Fibroblast of lung (primary cell): Measurements from ENCODE around the gene TSPYL4. TPM values are rescaled to one million over a fixed set of nuclear protein-coding genes. Genes with fewer than 3 reads are reported as not detected.
A peak's percentile ranks its signal among the peaks of the same experiment; 100 is the strongest.

ENCODE experiments used
- DNase-seq, 2 donors: peaks; one replicate each; pipeline versions ENCODE4 v3.0.0 to v3.0.0-alpha.2; 2010; ENCODE audit warnings: low read depth in 2 of 2
- H2AFZ ChIP-seq: 2 replicates; pipeline ENCODE4 v1.5.1; 2012; ENCODE audit warnings: low read length, control low read depth, inconsistent platforms
- H3K27ac ChIP-seq: 2 replicates; pipeline ENCODE4 v1.5.1; 2011; ENCODE audit warnings: low read length, control low read depth; ENCODE audit not compliant: insufficient read depth
- H3K27me3 ChIP-seq: 2 replicates; pipeline ENCODE4 v1.5.1; 2011; ENCODE audit warnings: mild to moderate bottlenecking, low read length; ENCODE audit not compliant: control insufficient read depth, insufficient read depth
- H3K36me3 ChIP-seq: 2 replicates; pipeline ENCODE4 v1.5.1; 2011; ENCODE audit warnings: low read length; ENCODE audit not compliant: control insufficient read depth, insufficient read depth
- H3K4me1 ChIP-seq: 2 replicates; pipeline ENCODE4 v1.5.1; 2011; ENCODE audit warnings: low read length; ENCODE audit not compliant: control insufficient read depth, insufficient read depth; ENCODE audit errors: extremely low read depth
- H3K4me2 ChIP-seq: 2 replicates; pipeline ENCODE4 v1.5.1; 2011; ENCODE audit warnings: low read length, control low read depth; ENCODE audit not compliant: insufficient read depth; ENCODE audit errors: extremely low read depth
- H3K4me3 ChIP-seq, 4 experiments: fragments of 200-600 bp in 1 of 4; sonication (generic) in 1 of 4; replicated peaks in 1 of 4; 2 replicates each; pipeline ENCODE4 v1.5.1; 2011 to 2016; ENCODE audit warnings: low read length in 4 of 4, low read depth in 3 of 4, mild to moderate bottlenecking in 3 of 4, control low read depth in 2 of 4, inconsistent platforms in 1 of 4, mixed read lengths in 1 of 4; ENCODE audit not compliant: insufficient read depth in 1 of 4; ENCODE audit errors: control extremely low read depth in 1 of 4
- H3K79me2 ChIP-seq: 2 replicates; pipeline ENCODE4 v1.5.1; 2012; ENCODE audit warnings: mild to moderate bottlenecking, low read length, inconsistent platforms; ENCODE audit not compliant: control insufficient read depth, insufficient read depth
- H3K9ac ChIP-seq: 2 replicates; pipeline ENCODE4 v1.5.1; 2011; ENCODE audit warnings: mild to moderate bottlenecking, low read length, control low read depth; ENCODE audit not compliant: insufficient read depth
- H3K9me3 ChIP-seq: 2 replicates; pipeline ENCODE4 v1.5.1; 2012; ENCODE audit warnings: low read depth, low read length; ENCODE audit not compliant: control insufficient read depth, insufficient read depth
- H4K20me1 ChIP-seq: 2 replicates; pipeline ENCODE4 v1.5.1; 2011; ENCODE audit warnings: low read length; ENCODE audit not compliant: control insufficient read depth, insufficient read depth; ENCODE audit errors: extremely low read depth
- EZH2 ChIP-seq: IDR thresholded peaks from 2 replicates; pipeline ENCODE4 v1.5.1; 2012; ENCODE audit warnings: low read length, control low read depth, mild to moderate bottlenecking; ENCODE audit errors: missing control alignments
- polyA plus RNA-seq, 2 donors: library from polyadenylated mRNA; depleted of rRNA in 1 of 2; stranded (reverse) in 1 of 2; unstranded in 1 of 2; fragments of >200 nt; gene quantifications; 2 replicates each; pipeline ENCODE4 v1.2.1, GENCODE V29; 2011 to 2012; ENCODE audit warnings: missing spikeins in 1 of 2
- total RNA-seq: library from RNA; depleted of rRNA; stranded (reverse); fragments of >200 nt; gene quantifications from 2 replicates; pipeline ENCODE4 v1.2.1, GENCODE V29; 2014
- TF ChIP-seq, protein P1 (sequence below), 2 donors: IDR thresholded peaks in 1 of 2; conservative IDR thresholded peaks in 1 of 2; 1 replicate in 1 of 2; 2 replicates in 1 of 2; pipeline ENCODE4 v1.5.1; 2011 to 2012; ENCODE audit warnings: low read length in 2 of 2, control low read depth in 1 of 2, inconsistent platforms in 1 of 2, low read depth in 1 of 2, mild to moderate bottlenecking in 1 of 2

The TSPYL4 gene
- total and polyA plus RNA-seq, 2 donors (not counting 1 experiment from before 2014, with no cell fraction given), result 5.3 to 25.0 TPM

DNA sequence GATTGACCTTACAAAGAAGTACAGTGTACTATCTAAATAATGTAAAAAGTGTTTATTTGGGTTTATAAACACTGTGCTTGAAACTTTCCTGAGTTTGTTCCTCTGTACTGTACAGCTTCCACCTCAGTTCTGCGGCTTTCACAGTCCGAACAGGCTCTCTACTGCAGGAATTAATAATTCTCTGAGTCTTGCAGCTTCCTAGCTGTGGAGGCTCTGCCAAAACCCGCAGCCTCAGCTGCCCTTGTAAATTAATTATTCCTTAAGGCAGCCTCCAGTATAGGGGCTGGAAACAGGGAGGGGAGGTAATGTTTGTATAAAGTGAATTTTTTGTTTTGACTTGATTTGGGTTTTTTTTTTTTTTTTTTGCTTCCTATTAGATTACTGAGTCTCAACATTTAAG is 19.2 kb downstream of the TSPYL4 start:
- H3K4me3 ChIP-seq, result no peak overlapping the region
- no peaks in the 10 kb centered on the region for H3K79me2 ChIP-seq
- H3K36me3 ChIP-seq, result no peaks in the 10 kb centered on the region
- H3K9ac ChIP-seq, result no peak overlapping the region
- H2AFZ ChIP-seq, result no peak overlapping the region
- DNase-seq, result no peak
- no peaks in the 10 kb centered on the region for H3K27me3 ChIP-seq
- H3K27ac ChIP-seq, result no peak overlapping the region
- H3K4me2 ChIP-seq, result no peak overlapping the region
- H3K4me1 ChIP-seq, result no peaks in the 10 kb centered on the region
- H4K20me1 ChIP-seq, result no peaks in the 10 kb centered on the region
- H3K9me3 ChIP-seq, result no peaks in the 10 kb centered on the region
- TF ChIP-seq, protein P1, sequence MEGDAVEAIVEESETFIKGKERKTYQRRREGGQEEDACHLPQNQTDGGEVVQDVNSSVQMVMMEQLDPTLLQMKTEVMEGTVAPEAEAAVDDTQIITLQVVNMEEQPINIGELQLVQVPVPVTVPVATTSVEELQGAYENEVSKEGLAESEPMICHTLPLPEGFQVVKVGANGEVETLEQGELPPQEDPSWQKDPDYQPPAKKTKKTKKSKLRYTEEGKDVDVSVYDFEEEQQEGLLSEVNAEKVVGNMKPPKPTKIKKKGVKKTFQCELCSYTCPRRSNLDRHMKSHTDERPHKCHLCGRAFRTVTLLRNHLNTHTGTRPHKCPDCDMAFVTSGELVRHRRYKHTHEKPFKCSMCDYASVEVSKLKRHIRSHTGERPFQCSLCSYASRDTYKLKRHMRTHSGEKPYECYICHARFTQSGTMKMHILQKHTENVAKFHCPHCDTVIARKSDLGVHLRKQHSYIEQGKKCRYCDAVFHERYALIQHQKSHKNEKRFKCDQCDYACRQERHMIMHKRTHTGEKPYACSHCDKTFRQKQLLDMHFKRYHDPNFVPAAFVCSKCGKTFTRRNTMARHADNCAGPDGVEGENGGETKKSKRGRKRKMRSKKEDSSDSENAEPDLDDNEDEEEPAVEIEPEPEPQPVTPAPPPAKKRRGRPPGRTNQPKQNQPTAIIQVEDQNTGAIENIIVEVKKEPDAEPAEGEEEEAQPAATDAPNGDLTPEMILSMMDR (conservative IDR thresholded peaks at IDR 0.05 in 1 of 2, IDR thresholded peaks at IDR 0.05 in 1 of 2; ENCODE audit: low read depth in 1 of 2, low read length in 2 of 2), result no peak
- TF ChIP-seq EZH2, result no peak

DNA sequence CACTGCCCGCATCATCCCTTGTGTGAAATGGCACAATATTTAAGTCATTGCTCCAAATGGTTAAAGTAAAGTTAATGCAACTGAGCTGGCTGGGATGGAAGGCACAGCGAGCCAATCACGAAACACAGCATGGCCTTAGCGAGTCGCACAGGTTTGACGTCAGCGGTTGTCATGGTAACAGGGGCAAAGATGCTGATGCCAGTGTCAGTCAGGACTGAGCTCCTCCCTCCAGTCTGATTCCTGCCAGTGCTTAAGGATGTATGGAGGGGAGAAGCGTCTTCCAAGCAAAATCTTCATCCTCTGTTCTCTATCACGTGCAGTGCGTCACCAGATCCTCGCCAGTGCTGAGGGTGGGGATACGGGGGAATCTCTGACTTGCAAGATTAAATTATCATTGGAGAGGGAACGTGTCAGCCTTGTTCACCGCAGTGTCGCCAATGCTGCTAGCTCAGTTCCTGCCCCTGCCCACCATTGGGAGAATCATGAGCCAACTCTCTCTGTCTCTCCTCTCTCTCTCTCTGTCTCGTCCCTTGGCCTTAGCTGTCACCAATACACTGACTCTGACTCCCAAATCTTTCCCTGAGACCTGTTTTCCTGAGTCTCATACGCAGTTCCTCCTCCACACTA is 24.5 kb downstream of the TSPYL4 start:
- Histone ChIP-seq H3K4me2 (peak overlapping the region; percentile 46), H3K9ac (peak overlapping the region; percentile 42), H3K36me3 (no peaks in the 10 kb centered on the region), H3K79me2 (no peaks in the 10 kb centered on the region), H3K27ac (peak overlapping the region; percentile 49), H3K4me3 (peak overlapping the region in 3 of 4 experiments; percentile 32 to 48 (median 34)), H4K20me1 (no peaks in the 10 kb centered on the region), H3K27me3 (no peaks in the 10 kb centered on the region), H2AFZ (peak overlapping the region; percentile 73), H3K4me1 (no peaks in the 10 kb centered on the region), H3K9me3 (no peaks in the 10 kb centered on the region)
- peak; percentile 92 to 96 for DNase-seq
- TF ChIP-seq, protein P1 (conservative IDR thresholded peaks at IDR 0.05 in 1 of 2, IDR thresholded peaks at IDR 0.05 in 1 of 2; ENCODE audit: low read depth in 1 of 2, low read length in 2 of 2), result no peak
- no peak for TF ChIP-seq EZH2

DNA sequence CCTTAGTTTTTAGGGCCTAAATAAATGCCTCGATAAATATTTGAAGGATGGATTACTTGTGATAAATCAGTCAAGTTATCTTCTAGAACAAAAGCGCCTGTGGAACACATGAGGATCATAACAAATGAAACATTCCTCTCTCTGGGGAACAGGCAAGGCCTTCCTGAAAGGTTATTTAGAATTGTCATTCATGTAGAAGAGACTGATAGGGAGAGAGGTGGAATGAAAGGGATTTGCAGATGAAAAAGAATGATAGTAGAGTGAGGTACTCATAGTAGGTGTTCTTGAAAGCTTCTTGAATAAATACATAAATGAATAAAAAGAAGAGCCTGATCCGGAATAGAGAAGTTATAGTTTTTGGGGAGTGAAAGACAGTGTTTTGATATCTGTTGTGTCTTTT is 30.5 kb downstream of the TSPYL4 start:
- no peak overlapping the region for H3K4me3 ChIP-seq
- no peak overlapping the region for H3K9ac ChIP-seq
- H3K27me3 ChIP-seq, result no peaks in the 10 kb centered on the region
- no peaks in the 10 kb centered on the region for H3K79me2 ChIP-seq
- no peaks in the 10 kb centered on the region for H4K20me1 ChIP-seq
- H3K36me3 ChIP-seq, result no peaks in the 10 kb centered on the region
- no peaks in the 10 kb centered on the region for H3K9me3 ChIP-seq
- no peak overlapping the region for H2AFZ ChIP-seq
- H3K27ac ChIP-seq, result no peak overlapping the region
- TF ChIP-seq, protein P1 (conservative IDR thresholded peaks at IDR 0.05 in 1 of 2, IDR thresholded peaks at IDR 0.05 in 1 of 2; ENCODE audit: low read depth in 1 of 2, low read length in 2 of 2), result no peak
- no peak for TF ChIP-seq EZH2
- no peak for DNase-seq
- H3K4me1 ChIP-seq, result no peaks in the 10 kb centered on the region
- no peak overlapping the region for H3K4me2 ChIP-seq
